ENCODE data around the gene TEKT1.

GRCh38 chr17:6748617-6749016 lies 82.9 kb downstream of the TEKT1 start:
- TF ChIP-seq CTCF (IDR thresholded peaks at IDR 0.05) (no peak), PHF8 (IDR thresholded peaks at IDR 0.05; ENCODE audit: borderline replicate concordance, low read depth) (no peak), FOSB (CRISPR knock-in tag; IDR thresholded peaks at IDR 0.05) (no peak), POLR2A (IDR thresholded peaks at IDR 0.05; ENCODE audit: low read length) (no peak), RAD21 (conservative IDR thresholded peaks at IDR 0.05 in 1 of 2, IDR thresholded peaks at IDR 0.05 in 1 of 2) (no peak), RNF2 (IDR thresholded peaks at IDR 0.05; ENCODE audit: borderline replicate concordance, low read depth) (no peak), MAZ (IDR thresholded peaks at IDR 0.05; ENCODE audit: borderline replicate concordance, low read depth, low read length) (no peak), MAFK (IDR thresholded peaks at IDR 0.05; ENCODE audit: partially characterized antibody) (no peak)

Measured in A549 (cell line).